GM18511 (cell line): ENCODE measurements around the gene KRT80.

Experiments used
- ATAC-seq: cut with Tn5 transposase; IDR thresholded peaks from one replicate; pipeline ENCODE4 v1.9.1; 2021; ENCODE audit warnings: mild to moderate bottlenecking, moderate library complexity; ENCODE audit not compliant: unreplicated experiment

KRT80 gene

GRCh38 chr12:52181746-52182145 is 10.1 kb downstream of the KRT80 start:
- ATAC-seq: no peak

GRCh38 chr12:52180971-52181628 is 10.7 kb downstream of the KRT80 start:
- no peak for ATAC-seq

- no peak for ATAC-seq
These were observed 12.3 kb downstream of the KRT80 start for GRCh38 chr12:52179396-52179973.

GRCh38 chr12:52178984-52179383 is 12.8 kb downstream of the KRT80 start:
- no peak for ATAC-seq

- no peak for ATAC-seq
These were observed 13.4 kb downstream of the KRT80 start for GRCh38 chr12:52178443-52178842.

GRCh38 chr12:52175371-52176350 is 16.2 kb downstream of the KRT80 start:
- ATAC-seq: no peak

- no peak for ATAC-seq
These were observed 18.3 kb downstream of the KRT80 start for GRCh38 chr12:52173526-52173925.

GRCh38 chr12:52172956-52173355 is 18.9 kb downstream of the KRT80 start:
- ATAC-seq: no peak

GRCh38 chr12:52171950-52172512 is 19.8 kb downstream of the KRT80 start:
- no peak for ATAC-seq

GRCh38 chr12:52170827-52171226 is 21.0 kb downstream of the KRT80 start:
- ATAC-seq: no peak

GRCh38 chr12:52169886-52170285 is 21.9 kb downstream of the KRT80 start:
- no peak for ATAC-seq

GRCh38 chr12:52168019-52168717 is 23.6 kb downstream of the KRT80 start:
- ATAC-seq: no peak

- ATAC-seq: no peak
These were observed 24.3 kb downstream of the KRT80 start for GRCh38 chr12:52167526-52167925.

- ATAC-seq: no peak
These were observed 25.1 kb downstream of the KRT80 start for GRCh38 chr12:52166672-52167071.

GRCh38 chr12:52165096-52165855 is 26.5 kb downstream of the KRT80 start:
- ATAC-seq: no peak

GRCh38 chr12:52164624-52165023 is 27.2 kb downstream of the KRT80 start:
- no peak for ATAC-seq

GRCh38 chr12:52162981-52163380 is 28.8 kb downstream of the KRT80 start:
- ATAC-seq: no peak

- no peak for ATAC-seq
These were observed 31.6 kb downstream of the KRT80 start for GRCh38 chr12:52160200-52160599.

GRCh38 chr12:52157566-52158150 is 34.2 kb downstream of the KRT80 start:
- no peak for ATAC-seq
